Activated CD8-positive, alpha-beta memory T cell treated with anti-CD3 and anti-CD28 coated beads for 36 hours (primary cell): Measurements from ENCODE around the gene LIMCH1. TPM values are rescaled to one million over a fixed set of nuclear protein-coding genes. Genes with fewer than 3 reads are reported as not detected.

Experiments used
- CTCF ChIA-PET: fragments of 350-600 bp; sonication (Branson Sonifier 250); formaldehyde crosslinking; loops from one replicate; lab custom pipeline; 2021; ENCODE audit warnings: antibody characterized with exemption; lab: Charles Lee
- POLR2A ChIA-PET: fragments of 350-600 bp; sonication (Branson Sonifier 250); formaldehyde crosslinking; loops from one replicate; lab custom pipeline; 2021; ENCODE audit warnings: antibody characterized with exemption; lab: Charles Lee
- total RNA-seq, 2 experiments: library from RNA; stranded (reverse); gene quantifications; one replicate each; pipeline ENCODE4 v1.2.3, GENCODE V29; 2021

Gene LIMCH1
- total RNA-seq, 2 experiments from 2014 or later, result not detected

DNA sequence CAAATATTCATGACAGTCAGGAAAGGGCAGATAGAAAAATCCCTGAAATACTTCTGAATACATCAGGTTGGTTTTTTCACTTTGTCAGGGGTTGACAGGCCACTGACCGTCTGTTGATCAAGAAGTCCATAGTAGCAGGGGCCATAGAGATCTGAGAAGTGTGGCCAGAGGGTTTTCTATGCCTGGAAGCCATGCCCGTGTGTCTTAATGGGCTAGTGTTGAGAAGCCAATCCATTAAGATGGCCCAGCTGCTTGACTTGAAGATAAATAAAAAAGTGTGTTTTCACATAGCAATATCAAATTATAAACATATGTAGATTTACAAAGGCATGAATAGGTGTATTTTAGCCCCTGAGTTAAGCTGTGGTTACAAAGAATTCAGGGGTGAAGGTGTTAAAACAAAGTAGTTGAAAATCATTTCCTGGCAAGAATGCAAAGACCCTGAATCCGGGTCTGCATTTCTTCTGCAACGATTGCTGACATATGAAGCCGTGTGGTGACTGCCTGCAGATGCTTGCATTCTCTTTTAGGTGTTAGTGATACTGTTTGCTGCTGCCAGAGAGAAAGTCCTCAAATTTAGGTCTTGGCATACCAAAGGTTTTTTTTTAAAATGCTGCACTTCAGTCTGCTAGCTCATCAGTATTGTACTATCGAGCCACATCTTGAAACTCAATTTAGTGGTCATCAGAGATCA is 9.3 kb upstream of the LIMCH1 start:
- CTCF ChIA-PET, result no interaction called here

GRCh38 chr4:41530741-41531140 is 7.2 kb upstream of the LIMCH1 start:
- ChIA-PET CTCF (no interaction called here), POLR2A (no interaction called here)

More for the DNA sequence above, 9.3 kb upstream of the LIMCH1 start:
- POLR2A ChIA-PET, result no interaction called here

DNA sequence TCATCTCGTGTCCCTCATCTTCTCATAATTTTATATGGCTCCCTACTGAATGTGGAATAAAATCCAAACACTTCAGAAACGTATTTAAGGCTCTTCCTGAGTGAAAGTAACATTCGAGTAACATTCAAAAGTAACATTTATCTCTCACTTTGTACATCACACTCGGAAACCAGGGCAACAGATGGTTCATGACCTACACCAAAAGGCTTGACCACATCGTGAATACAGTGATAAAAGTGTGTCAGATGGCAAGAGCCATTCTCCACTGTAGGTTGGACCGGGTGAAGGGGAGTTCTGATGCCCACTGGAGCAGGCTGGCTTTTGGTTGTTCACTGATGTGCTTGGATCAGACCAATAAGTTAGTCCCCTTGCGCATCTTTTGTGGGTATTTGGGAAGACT is 5.6 kb upstream of the LIMCH1 start:
- ChIA-PET POLR2A (no interaction called here), CTCF (no interaction called here)

DNA sequence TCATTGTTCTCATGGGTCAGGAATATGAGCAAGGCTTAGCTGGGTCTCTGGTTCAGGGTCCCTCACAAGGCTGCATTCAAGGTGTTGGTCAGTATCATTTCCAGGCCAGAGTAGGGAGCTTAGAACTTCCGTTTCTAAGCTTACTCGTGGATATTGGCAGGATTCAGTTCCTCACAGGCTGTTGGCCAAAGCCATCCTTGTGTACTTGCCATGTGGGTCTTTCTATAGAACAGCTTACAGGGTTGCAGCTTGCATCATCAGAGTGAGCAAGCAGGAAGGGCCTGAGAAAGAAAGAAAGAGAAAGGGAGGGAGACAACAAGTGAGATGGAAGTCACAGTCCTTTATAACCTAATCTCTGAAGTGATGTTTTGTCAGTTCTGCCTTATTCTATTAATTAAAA is 5.1 kb upstream of the LIMCH1 start:
- ChIA-PET CTCF (no interaction called here), POLR2A (no interaction called here)

GRCh38 chr4:41533680-41534079 is 4.3 kb upstream of the LIMCH1 start:
- CTCF ChIA-PET, result interaction anchor here (1.0 kb wide), 1 partner anchor 120 kb away, joined by 3 read pairs; no protein-coding TSS in a partner anchor
- POLR2A ChIA-PET, result no interaction called here

- ChIA-PET POLR2A (no interaction called here), CTCF (interaction anchor here (0.7 to 1.0 kb wide), 2 partner anchors 80 to 121 kb away, joined by 3 to 4 read pairs; no protein-coding TSS in a partner anchor)
Observed at GRCh38 chr4:41534404-41534803, 3.6 kb upstream of the LIMCH1 start.

GRCh38 chr4:41535911-41536371 is 2.0 kb upstream of the LIMCH1 start:
- CTCF ChIA-PET, result no interaction called here

GRCh38 chr4:41537292-41537890 is 566 bp upstream of the LIMCH1 start:
- CTCF ChIA-PET, result no interaction called here

More at GRCh38 chr4:41535911-41536371, 2.0 kb upstream of the LIMCH1 start:
- POLR2A ChIA-PET, result no interaction called here

GRCh38 chr4:41538887-41539498 is 1.0 kb downstream of the LIMCH1 start:
- POLR2A ChIA-PET, result no interaction called here
- CTCF ChIA-PET, result no interaction called here

More at GRCh38 chr4:41537292-41537890, 566 bp upstream of the LIMCH1 start:
- POLR2A ChIA-PET, result no interaction called here

DNA sequence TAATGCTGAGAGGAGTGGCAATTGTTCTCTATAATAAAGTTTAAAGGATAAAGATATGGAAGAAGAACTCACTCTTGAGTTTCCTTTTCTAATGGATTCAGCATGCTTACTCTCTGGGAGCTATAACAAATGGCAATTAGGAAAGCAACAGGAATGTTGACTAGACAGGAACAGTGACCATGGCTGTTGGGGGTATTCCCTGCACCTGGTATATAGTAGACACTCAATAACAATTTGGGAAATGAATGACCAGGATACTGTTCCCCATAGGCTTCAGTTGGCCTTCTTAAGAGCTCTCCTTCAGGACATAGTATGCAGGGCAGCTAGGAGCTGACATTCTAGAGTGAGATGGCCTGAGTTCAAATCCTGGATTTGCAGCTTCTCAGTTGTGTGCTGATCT is 1.8 kb downstream of the LIMCH1 start:
- CTCF ChIA-PET, result no interaction called here
- POLR2A ChIA-PET, result no interaction called here

DNA sequence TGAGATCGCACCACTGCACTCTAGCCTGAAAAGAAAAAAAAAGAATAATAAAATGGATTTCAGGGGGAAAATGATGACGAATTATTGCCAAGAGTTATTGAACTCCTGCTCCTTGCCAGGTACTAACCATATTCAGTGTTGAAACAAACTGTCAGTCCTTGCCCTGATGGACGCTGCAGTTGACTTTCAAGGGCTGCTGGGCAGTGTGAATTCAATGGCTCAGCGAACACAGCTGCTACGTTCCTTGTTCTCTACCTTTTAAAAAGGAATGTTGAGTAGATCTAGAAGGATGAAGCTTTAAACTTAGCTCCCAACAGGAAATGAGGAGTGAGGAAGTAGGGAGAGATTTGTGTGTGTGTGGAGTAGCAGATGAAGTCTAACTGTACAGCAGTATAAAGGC is 2.7 kb downstream of the LIMCH1 start:
- ChIA-PET CTCF (no interaction called here), POLR2A (no interaction called here)

DNA sequence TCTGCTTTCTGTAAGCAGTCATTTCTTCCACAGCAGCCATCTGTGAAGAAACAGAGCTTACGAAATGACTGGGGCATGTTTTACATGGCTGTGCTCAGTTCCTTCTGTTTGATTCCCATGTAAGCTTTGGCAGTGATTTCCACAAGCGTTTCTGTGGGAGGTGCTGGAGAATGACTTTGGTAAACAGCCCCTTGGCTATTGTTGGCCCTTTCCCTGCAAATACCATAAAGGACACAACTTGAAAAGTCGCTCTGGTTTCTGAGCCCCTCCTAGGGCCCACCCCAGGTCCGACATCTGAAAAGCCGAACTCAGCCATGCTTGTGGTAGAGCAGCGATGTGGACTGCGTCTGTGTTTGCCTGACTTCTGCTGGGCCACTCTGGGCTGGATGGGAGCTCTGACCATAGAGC is 3.7 kb downstream of the LIMCH1 start:
- ChIA-PET CTCF (no interaction called here), POLR2A (no interaction called here)

DNA sequence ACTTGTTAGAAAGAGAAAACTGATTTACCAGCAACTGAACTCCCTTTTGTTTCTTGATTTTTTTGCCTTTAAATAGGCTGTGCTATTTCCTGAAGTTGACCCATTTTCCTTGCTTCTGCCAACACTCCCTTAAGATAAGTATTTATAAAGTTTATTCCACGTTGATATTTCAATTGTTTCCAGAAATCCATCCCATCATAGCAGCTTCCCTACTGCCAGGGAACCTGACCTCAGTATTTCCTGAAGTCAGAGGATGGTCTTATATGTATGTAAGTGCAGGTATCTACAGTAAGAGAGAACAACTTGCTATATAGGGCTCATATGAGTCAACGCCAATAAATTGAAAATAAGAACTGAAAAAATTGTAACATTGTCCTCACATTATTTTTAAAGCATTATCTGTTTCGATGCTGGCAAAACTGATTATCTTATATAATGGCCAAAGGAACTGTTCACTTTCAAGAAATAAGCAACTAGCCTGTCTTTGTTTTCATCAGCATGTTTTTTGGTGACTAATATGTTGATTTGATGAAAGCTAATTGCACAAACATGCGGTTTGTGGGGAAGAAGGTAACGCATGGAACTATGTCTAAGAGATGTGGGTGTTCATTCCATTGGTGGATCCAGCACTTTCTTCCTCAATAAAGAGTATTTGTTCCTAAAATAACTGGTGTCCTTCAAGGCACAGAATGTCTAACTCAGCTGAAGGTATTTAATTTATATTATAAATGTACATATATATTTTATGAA is 4.7 kb downstream of the LIMCH1 start:
- ChIA-PET CTCF (no interaction called here), POLR2A (no interaction called here)

DNA sequence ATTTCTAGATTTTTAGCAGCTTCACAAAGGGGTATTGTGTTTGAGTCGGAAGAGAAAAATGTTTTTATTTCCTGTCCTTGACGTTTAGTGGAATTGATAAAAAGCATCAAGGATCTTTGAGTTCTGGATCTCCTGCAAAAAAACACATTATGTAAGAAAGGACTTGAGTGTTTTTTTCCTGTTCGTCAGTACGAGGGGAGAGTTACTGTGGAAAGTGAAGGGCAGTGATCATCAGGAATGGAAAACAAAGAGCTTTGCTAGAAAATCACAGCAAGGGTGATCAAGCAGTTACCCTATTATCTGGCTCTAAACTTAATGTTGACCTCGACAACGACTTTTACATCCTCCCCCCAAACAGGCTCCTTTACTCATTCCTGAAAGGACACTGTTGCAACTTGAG is 7.3 kb downstream of the LIMCH1 start:
- ChIA-PET POLR2A (no interaction called here), CTCF (no interaction called here)

DNA sequence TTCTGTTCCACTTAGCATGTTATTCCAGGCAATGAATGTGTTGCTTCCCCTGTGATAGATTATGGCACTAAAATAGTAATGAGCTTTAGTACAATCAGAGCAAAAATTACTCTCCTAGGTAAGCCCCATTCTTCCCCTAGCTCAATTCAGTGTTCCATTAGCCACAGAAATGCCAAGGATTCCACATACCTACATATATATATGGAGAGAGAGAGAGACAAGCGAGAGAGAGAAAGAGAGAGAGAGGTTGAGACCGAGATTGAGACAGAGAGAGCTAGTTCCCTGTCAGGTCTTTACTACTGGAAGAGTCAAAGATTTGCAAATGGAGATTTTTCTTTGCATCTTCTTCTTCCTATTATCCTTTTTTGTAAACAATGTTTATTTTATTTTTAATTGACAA is 8.7 kb downstream of the LIMCH1 start:
- POLR2A ChIA-PET, result no interaction called here
- CTCF ChIA-PET, result no interaction called here

DNA sequence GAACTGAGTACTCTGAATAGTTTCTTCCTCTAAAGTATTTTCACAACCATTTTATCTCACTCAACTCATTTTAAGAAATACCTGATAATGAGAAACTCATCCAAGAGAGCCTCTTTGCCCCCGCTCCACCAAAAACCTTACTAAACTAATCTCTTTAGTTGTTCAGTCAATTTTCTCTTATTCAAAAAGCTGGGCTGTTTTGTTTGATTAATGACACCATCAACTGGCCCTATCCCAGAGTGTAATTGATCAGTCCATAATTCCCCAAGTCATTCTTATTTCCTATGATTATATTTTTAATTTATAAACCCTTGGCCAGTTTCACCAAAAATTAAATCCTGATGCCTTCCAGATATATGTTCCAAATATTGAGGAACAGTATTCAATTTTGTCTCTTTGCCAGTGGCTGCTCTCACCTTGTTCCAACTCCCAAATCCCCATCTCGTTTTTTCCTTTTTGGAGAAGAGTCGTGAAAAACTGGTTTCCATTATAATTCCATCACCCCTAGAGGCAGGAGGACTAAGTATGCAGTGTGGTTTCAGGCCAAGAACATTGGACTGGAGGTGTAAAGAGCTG is 10.4 kb downstream of the LIMCH1 start:
- ChIA-PET CTCF (no interaction called here), POLR2A (no interaction called here)

- POLR2A ChIA-PET, result no interaction called here
Observed at GRCh38 chr4:41549478-41549877, 11.5 kb downstream of the LIMCH1 start.

GRCh38 chr4:41550308-41550707 is 12.4 kb downstream of the LIMCH1 start:
- POLR2A ChIA-PET, result no interaction called here
- CTCF ChIA-PET, result no interaction called here

More at GRCh38 chr4:41549478-41549877, 11.5 kb downstream of the LIMCH1 start:
- CTCF ChIA-PET, result no interaction called here

- CTCF ChIA-PET, result interaction anchor here (0.6 kb wide), 1 partner anchor 1939 kb away, joined by 8 read pairs; no protein-coding TSS in a partner anchor
Observed at GRCh38 chr4:41551536-41551935, 13.6 kb downstream of the LIMCH1 start.

DNA sequence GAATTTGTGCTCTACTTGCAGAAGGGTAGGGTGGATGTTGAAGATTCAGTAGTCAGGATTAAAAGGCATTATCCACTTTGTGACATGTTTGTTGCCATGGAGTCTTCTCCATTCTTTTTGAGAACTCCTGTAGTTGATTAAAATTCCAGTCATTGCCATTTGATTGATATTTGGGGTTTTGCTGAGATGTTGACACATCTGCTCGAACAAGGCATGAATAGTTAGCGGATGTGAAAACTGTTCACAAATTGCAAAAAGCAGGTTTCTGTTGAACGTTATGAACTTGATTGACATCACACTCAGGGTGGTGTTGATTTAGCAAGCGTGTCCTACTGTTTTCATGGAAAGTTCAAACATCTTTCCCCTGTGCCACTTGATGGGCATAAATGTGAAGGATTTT is 16.9 kb downstream of the LIMCH1 start:
- POLR2A ChIA-PET, result no interaction called here

More at GRCh38 chr4:41551536-41551935, 13.6 kb downstream of the LIMCH1 start:
- POLR2A ChIA-PET, result no interaction called here

More for the DNA sequence above, 16.9 kb downstream of the LIMCH1 start:
- CTCF ChIA-PET, result no interaction called here
